ENCODE data around the gene PLPP4.
A peak's percentile ranks its signal among the peaks of the same experiment; 100 is the strongest.

The PLPP4 gene

GRCh38 chr10:120436439-120437112 is 20.5 kb upstream of the PLPP4 start:
- Mint-ChIP-seq H3K9me3 (ENCODE audit: low read depth) (no peaks in the 10 kb centered on the region), H3K4me3 (no peak overlapping the region), H3K36me3 (no peaks in the 10 kb centered on the region), H3K27me3 (peaks cover 12% of the 10 kb centered on the region), H3K27ac (no peak overlapping the region), H3K4me1 (ENCODE audit: low read depth) (peaks cover under 1% of the 10 kb centered on the region)

GRCh38 chr10:120437541-120437940 is 19.5 kb upstream of the PLPP4 start:
- Mint-ChIP-seq H3K4me1 (ENCODE audit: low read depth) (no peaks in the 10 kb centered on the region), H3K27ac (no peak overlapping the region), H3K9me3 (ENCODE audit: low read depth) (no peaks in the 10 kb centered on the region), H3K36me3 (no peaks in the 10 kb centered on the region), H3K27me3 (peaks cover 8% of the 10 kb centered on the region), H3K4me3 (no peak overlapping the region)

GRCh38 chr10:120451968-120452367 is 5.1 kb upstream of the PLPP4 start:
- Mint-ChIP-seq H3K36me3 (no peaks in the 10 kb centered on the region), H3K4me1 (ENCODE audit: low read depth) (peaks cover 2% of the 10 kb centered on the region), H3K27me3 (peaks cover 13% of the 10 kb centered on the region), H3K27ac (no peak overlapping the region), H3K4me3 (no peak overlapping the region), H3K9me3 (ENCODE audit: low read depth) (no peaks in the 10 kb centered on the region)

GRCh38 chr10:120453319-120453718 is 3.7 kb upstream of the PLPP4 start:
- no peak overlapping the region for H3K27ac Mint-ChIP-seq
- no peaks in the 10 kb centered on the region for H3K9me3 Mint-ChIP-seq (ENCODE audit: low read depth)
- H3K4me1 Mint-ChIP-seq (ENCODE audit: low read depth): peaks cover 3% of the 10 kb centered on the region

GRCh38 chr10:120453886-120454285 is 3.1 kb upstream of the PLPP4 start:
- Mint-ChIP-seq H3K4me3 (no peak overlapping the region), H3K4me1 (ENCODE audit: low read depth) (peaks cover 3% of the 10 kb centered on the region)

More at GRCh38 chr10:120453319-120453718, 3.7 kb upstream of the PLPP4 start:
- peaks cover 16% of the 10 kb centered on the region for H3K27me3 Mint-ChIP-seq
- H3K4me3 Mint-ChIP-seq: no peak overlapping the region
- no peaks in the 10 kb centered on the region for H3K36me3 Mint-ChIP-seq

GRCh38 chr10:120455004-120455403 is 2.0 kb upstream of the PLPP4 start:
- Mint-ChIP-seq H3K36me3 (no peaks in the 10 kb centered on the region), H3K9me3 (ENCODE audit: low read depth) (no peaks in the 10 kb centered on the region), H3K4me1 (ENCODE audit: low read depth) (peaks cover 3% of the 10 kb centered on the region), H3K27ac (no peak overlapping the region), H3K27me3 (peaks cover 22% of the 10 kb centered on the region), H3K4me3 (no peak overlapping the region)

More at GRCh38 chr10:120453886-120454285, 3.1 kb upstream of the PLPP4 start:
- H3K9me3 Mint-ChIP-seq (ENCODE audit: low read depth): no peaks in the 10 kb centered on the region
- no peak overlapping the region for H3K27ac Mint-ChIP-seq
- peaks cover 19% of the 10 kb centered on the region for H3K27me3 Mint-ChIP-seq
- H3K36me3 Mint-ChIP-seq: no peaks in the 10 kb centered on the region

DNA sequence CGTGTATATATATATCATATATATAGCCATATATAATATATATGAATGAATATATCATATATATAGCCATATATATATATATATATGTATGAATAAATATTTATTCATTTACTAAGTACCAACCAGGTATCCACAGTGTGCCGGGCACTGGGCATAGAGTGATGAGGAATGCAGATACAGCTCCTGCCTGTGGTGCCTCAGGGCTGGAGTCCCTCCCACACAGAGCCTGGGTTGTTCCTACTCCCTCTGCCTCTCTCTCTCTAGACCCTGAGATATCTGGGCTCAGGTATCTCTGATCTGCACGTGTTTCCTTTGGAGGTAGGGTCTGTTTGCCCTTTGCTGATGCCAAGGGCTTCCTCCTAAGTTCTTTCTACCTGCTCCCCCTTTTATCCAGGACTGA is 1.4 kb upstream of the PLPP4 start:
- Mint-ChIP-seq H3K27me3 (peaks cover 22% of the 10 kb centered on the region), H3K4me3 (no peak overlapping the region), H3K27ac (no peak overlapping the region), H3K4me1 (ENCODE audit: low read depth) (peaks cover 3% of the 10 kb centered on the region), H3K36me3 (no peaks in the 10 kb centered on the region), H3K9me3 (ENCODE audit: low read depth) (no peaks in the 10 kb centered on the region)

- no peak overlapping the region for H3K27ac Mint-ChIP-seq
- no peaks in the 10 kb centered on the region for H3K9me3 Mint-ChIP-seq (ENCODE audit: low read depth)
- peak overlapping the region; percentile 63 for H3K4me3 Mint-ChIP-seq
- peaks cover 22% of the 10 kb centered on the region for H3K27me3 Mint-ChIP-seq
- peaks cover 3% of the 10 kb centered on the region for H3K4me1 Mint-ChIP-seq (ENCODE audit: low read depth)
- no peaks in the 10 kb centered on the region for H3K36me3 Mint-ChIP-seq
Observed at GRCh38 chr10:120456143-120456625, 843 bp upstream of the PLPP4 start.

GRCh38 chr10:120457431-120458172 is 575 bp downstream of the PLPP4 start:
- no peaks in the 10 kb centered on the region for H3K36me3 Mint-ChIP-seq
- H3K4me3 Mint-ChIP-seq: peak overlapping the region; percentile 27
- H3K27me3 Mint-ChIP-seq: peaks cover 22% of the 10 kb centered on the region
- no peak overlapping the region for H3K27ac Mint-ChIP-seq
- H3K4me1 Mint-ChIP-seq (ENCODE audit: low read depth): peaks cover 3% of the 10 kb centered on the region
- no peaks in the 10 kb centered on the region for H3K9me3 Mint-ChIP-seq (ENCODE audit: low read depth)

GRCh38 chr10:120458432-120458831 is 1.4 kb downstream of the PLPP4 start:
- no peak overlapping the region for H3K4me3 Mint-ChIP-seq
- peaks cover 22% of the 10 kb centered on the region for H3K27me3 Mint-ChIP-seq
- peaks cover 3% of the 10 kb centered on the region for H3K4me1 Mint-ChIP-seq (ENCODE audit: low read depth)
- no peaks in the 10 kb centered on the region for H3K9me3 Mint-ChIP-seq (ENCODE audit: low read depth)
- H3K27ac Mint-ChIP-seq: no peak overlapping the region
- H3K36me3 Mint-ChIP-seq: no peaks in the 10 kb centered on the region

DNA sequence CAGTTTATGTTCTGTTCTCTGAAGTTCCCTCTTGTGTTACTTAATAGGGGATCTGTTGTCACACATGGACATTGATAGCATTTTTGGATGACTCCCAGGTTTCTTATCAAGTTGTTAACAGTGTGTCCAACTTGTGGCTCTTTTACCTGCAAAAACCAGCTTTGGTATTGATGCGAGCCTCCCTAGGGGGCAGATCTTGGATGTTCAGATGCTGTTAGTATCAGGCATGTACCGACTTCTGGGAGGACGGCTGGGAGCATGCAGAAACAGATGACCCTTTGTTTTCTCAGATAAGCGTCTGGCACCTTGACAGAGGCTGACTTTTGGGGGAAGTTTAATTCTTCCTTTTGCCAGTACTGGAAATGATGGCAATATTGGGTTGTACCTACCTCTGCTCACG is 2.2 kb downstream of the PLPP4 start:
- no peaks in the 10 kb centered on the region for H3K9me3 Mint-ChIP-seq (ENCODE audit: low read depth)
- peaks cover 3% of the 10 kb centered on the region for H3K4me1 Mint-ChIP-seq (ENCODE audit: low read depth)
- H3K4me3 Mint-ChIP-seq: no peak overlapping the region
- no peak overlapping the region for H3K27ac Mint-ChIP-seq
- H3K36me3 Mint-ChIP-seq: no peaks in the 10 kb centered on the region
- H3K27me3 Mint-ChIP-seq: peaks cover 22% of the 10 kb centered on the region

DNA sequence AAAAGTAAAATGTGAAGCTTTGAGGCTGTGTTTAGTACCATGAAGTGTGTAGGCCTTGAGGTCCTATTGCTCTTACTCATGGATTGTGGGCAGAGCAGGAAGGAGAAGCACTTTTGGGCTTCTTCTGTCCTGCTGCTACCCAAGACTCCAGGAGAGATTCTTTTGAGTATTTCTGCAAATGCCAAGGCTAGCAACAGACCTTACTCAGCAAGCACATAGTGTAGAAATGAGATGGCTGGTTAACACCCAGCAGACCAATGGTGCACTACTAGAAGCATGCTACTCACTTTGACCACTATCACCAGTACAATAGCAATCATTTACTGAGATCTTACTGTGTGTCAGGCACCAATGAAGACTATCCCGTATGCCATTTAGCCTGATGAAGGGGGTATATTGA is 3.2 kb downstream of the PLPP4 start:
- H3K36me3 Mint-ChIP-seq: no peaks in the 10 kb centered on the region
- H3K4me1 Mint-ChIP-seq (ENCODE audit: low read depth): peaks cover 3% of the 10 kb centered on the region
- H3K4me3 Mint-ChIP-seq: no peak overlapping the region
- no peaks in the 10 kb centered on the region for H3K9me3 Mint-ChIP-seq (ENCODE audit: low read depth)
- H3K27ac Mint-ChIP-seq: no peak overlapping the region
- peaks cover 19% of the 10 kb centered on the region for H3K27me3 Mint-ChIP-seq

GRCh38 chr10:120460776-120461175 is 3.7 kb downstream of the PLPP4 start:
- Mint-ChIP-seq H3K4me1 (ENCODE audit: low read depth) (peaks cover 3% of the 10 kb centered on the region), H3K4me3 (no peak overlapping the region), H3K36me3 (no peaks in the 10 kb centered on the region), H3K27me3 (peaks cover 16% of the 10 kb centered on the region), H3K27ac (no peak overlapping the region), H3K9me3 (ENCODE audit: low read depth) (no peaks in the 10 kb centered on the region)

- no peak overlapping the region for H3K4me3 Mint-ChIP-seq
- no peaks in the 10 kb centered on the region for H3K9me3 Mint-ChIP-seq (ENCODE audit: low read depth)
- H3K27ac Mint-ChIP-seq: no peak overlapping the region
- no peaks in the 10 kb centered on the region for H3K36me3 Mint-ChIP-seq
- peaks cover 1% of the 10 kb centered on the region for H3K4me1 Mint-ChIP-seq (ENCODE audit: low read depth)
- peaks cover 9% of the 10 kb centered on the region for H3K27me3 Mint-ChIP-seq
Observed at GRCh38 chr10:120462018-120462682, 5.1 kb downstream of the PLPP4 start.

DNA sequence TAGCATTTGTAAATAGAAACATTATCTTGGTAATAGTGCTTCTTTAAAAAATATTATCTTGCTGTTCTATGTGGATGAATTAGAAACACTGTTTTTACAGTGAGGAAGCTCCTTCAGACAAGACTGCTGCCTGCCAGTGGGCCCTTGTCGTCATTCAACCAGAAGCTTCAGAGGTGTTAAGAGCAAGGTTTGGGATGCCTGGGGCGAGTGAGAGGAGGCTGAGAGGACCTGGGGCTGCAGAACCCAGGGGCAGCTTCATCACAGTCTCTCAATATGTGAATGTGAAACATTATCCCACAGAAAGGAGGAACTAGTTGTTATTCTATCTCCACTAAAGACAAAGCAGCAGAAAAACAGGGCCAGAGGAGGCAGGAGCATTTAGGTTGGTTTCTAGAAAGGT is 8.1 kb downstream of the PLPP4 start:
- Mint-ChIP-seq H3K4me1 (ENCODE audit: low read depth) (no peaks in the 10 kb centered on the region), H3K27me3 (no peaks in the 10 kb centered on the region), H3K36me3 (no peaks in the 10 kb centered on the region), H3K4me3 (no peak overlapping the region), H3K27ac (no peak overlapping the region), H3K9me3 (ENCODE audit: low read depth) (no peaks in the 10 kb centered on the region)
